SW480 (cell line): Measurements from ENCODE around the gene SWAP70.
"Not testable (repeated sequence)": the region's sequence is repeated elsewhere in the genome, so short reads cannot be mapped to it uniquely, and the experiment has no call there.

ENCODE experiments used
- DNase-seq: peaks from one replicate; pipeline ENCODE4 v3.0.0-alpha.2; 2016; ENCODE audit warnings: low spot score

SWAP70 gene

DNA sequence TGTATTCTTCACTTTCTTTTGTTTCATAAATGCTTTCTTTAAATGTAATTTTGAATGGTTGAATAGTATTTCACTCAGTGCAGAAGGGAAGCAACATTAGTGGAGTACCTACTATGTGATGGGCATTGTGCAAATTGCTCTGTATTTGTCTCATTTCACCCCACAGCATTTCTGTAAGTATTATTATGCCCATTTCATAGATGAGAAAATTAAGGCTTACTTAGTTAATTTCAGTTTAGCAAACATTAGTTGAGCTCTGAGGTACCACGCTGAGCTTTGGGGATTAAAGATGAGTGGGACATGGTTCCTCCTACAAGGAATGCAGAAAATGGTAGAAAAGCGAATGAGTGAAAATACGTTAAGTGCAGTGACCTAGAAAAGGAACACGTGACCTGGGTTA, 58.1 kb downstream of the SWAP70 start:
- DNase-seq: no peak

GRCh38 chr11:9722893-9723292, 59.0 kb downstream of the SWAP70 start:
- no peak for DNase-seq

DNA sequence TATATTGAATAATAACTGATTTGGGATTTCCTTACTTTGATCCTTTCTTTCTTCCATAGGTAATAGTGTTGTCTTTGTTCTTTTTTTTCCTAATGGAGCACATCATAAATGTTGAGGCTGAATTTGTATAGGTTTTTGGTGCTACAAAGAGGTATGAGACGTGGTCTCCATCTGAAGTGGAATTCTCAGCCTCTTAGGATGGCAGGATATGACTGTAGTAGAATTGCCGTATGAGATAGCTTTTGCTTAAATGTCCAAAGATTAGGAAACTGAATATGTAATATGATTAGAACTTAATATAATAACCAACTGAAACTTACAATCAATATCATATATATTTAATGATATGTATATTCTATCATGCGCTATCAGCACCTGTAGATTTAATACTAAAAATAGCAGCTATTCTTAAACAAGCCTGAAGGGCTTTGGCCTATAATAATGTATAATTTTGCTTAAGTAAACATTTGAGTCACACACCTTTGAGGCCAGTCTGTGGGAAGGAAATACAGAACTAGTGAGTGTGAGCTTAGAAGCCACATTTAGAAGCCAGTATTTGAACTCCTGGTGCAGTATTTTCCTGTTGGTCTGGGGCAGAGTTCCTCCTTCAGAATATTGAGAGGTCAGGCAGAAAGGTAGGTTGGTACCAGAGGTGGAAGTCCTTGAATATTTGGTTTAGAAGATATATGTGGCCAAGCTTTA, 62.6 kb downstream of the SWAP70 start:
- peak; percentile 59 for DNase-seq

- DNase-seq: no peak
Observed at GRCh38 chr11:9728058-9728457, 64.2 kb downstream of the SWAP70 start.

DNA sequence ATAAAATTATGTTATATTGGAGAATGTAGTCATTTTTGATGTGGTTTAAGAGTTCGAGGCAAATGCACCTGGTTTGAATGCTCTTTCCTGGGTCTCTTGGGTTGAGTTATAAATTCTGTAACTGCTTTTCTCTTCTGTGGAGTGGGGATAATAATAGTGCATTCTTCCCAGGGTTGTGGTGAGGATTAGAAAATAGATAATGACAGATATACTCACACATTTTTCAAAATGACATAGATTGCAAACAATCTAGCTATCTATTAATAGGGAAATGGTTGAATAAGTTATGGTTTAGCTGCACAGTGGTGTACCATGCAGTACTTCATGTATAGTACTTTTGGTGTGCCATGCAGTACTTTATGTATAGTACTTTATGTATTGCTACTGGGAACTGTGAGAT, 67.4 kb downstream of the SWAP70 start:
- DNase-seq: no peak

- DNase-seq: no peak
Observed at GRCh38 chr11:9732453-9732852, 68.6 kb downstream of the SWAP70 start.

GRCh38 chr11:9733212-9733611, 69.3 kb downstream of the SWAP70 start:
- no peak for DNase-seq

- DNase-seq: no peak
Observed at GRCh38 chr11:9735236-9735635, 71.4 kb downstream of the SWAP70 start.

GRCh38 chr11:9735919-9736318, 72.0 kb downstream of the SWAP70 start:
- no peak for DNase-seq

DNA sequence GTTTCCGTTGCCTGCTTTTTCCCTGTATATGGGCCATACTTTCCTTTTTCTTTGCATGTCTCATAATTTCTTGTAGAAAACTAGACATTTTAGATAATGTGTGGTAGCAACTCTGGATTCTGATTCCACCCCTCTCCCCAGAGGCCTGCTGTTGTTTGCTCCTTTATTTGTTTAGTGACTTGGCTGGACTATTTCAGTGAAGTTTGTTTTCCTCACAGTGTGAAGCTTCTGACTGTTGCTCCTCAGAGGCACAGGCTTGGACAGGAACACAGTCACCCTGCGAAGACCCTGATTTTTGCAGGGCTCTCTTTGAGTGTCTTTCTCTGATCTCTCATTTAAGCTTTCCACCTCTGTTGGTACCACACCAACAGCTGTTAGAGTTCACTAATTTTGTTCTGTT, 72.5 kb downstream of the SWAP70 start:
- no peak for DNase-seq

DNA sequence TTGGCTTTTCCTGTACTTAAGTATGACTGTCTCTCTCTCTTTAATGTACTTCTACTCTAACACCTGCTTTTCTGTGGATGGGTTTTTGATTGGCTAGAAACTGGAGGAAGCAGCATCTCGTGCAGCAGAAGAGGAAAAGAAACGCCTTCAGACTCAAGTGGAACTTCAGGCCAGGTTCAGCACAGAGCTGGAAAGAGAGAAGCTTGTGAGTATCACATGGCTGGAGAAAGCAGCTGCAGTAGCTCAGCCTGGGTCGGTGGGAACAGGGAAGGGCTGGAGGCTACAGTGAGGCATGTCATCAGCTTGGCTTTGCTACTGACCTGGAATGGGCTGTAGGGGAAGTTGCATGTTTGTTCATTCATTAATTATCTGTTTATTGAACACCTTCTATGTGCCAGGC, 74.2 kb downstream of the SWAP70 start:
- DNase-seq: no peak

DNA sequence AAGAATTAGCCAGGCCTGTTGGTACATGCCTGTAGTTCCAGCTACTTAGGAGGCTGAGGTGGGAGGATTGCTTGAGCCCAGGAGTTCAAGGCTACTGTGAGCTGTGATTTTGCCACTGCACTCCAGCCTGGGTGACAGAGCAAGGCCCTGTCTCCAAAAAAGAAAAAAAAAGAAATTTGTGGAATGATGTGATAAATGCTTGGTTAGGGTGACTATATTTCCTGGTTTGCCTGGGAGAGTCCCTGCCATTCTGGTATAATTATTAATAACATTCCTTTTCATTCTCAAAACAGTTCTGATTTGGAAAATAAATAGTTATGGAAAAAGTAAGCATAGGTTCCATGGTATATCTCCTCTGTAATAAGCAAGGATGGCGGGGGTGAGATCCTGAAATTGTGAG, 74.8 kb downstream of the SWAP70 start:
- no peak for DNase-seq

- DNase-seq: no peak
Observed at GRCh38 chr11:9739123-9739900, 75.4 kb downstream of the SWAP70 start.

DNA sequence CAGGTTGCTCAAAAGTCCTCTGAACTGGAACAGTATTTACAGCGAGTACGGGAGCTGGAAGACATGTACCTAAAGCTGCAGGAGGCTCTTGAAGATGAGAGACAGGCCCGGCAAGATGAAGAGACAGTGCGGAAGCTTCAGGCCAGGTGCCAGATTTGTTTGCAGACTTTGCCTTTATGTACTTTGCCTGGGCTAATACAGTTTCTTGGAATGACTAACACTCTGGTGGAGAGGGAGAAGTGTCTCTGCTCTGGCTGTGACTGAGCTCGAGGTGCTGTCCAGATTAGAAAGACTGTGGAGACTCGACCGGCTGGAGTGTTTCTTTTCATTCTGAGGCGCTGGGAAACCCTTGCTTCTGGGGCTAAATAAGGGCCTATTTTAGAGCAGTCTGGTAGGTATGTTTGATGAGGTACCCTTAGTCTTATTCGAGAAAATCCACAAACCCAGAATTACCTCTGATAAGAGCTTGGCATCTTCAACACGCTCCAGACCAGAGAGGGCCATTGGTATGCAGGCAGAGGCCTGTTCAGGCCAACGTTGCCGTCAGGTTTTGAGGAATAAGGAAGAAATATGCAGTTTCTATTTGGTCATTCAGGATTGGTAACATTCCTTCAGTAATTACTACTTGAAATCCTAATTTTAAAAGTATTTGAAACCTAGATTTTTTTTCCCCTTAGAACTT, 76.5 kb downstream of the SWAP70 start:
- DNase-seq: no peak

- DNase-seq: no peak
Observed at GRCh38 chr11:9741260-9741659, 77.4 kb downstream of the SWAP70 start.

- DNase-seq: not testable (repeated sequence)
Observed at GRCh38 chr11:9743512-9743911, 79.6 kb downstream of the SWAP70 start.

GRCh38 chr11:9745411-9746211, 81.7 kb downstream of the SWAP70 start:
- no peak for DNase-seq

- no peak for DNase-seq
Observed at GRCh38 chr11:9747229-9747628, 83.4 kb downstream of the SWAP70 start.

DNA sequence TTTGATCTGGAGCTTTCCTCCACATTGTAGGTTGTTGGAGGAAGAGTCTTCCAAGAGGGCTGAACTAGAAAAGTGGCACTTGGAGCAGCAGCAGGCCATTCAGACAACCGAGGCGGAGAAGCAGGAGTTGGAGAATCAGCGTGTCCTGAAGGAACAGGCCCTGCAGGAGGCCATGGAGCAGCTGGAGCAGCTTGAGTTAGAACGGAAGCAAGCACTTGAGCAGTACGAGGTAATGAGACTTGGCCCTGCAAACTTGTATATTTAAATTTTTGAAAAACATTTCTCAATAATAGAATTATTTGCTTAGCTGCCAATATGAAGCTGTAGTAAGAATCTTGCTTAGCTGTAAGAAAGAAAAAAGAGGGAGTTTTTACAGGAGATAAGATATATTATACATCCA, 84.0 kb downstream of the SWAP70 start:
- DNase-seq: no peak

- peak; percentile 83 for DNase-seq
Observed at GRCh38 chr11:9748361-9748970, 84.6 kb downstream of the SWAP70 start.

GRCh38 chr11:9750551-9750950, 86.7 kb downstream of the SWAP70 start:
- DNase-seq: no peak

DNA sequence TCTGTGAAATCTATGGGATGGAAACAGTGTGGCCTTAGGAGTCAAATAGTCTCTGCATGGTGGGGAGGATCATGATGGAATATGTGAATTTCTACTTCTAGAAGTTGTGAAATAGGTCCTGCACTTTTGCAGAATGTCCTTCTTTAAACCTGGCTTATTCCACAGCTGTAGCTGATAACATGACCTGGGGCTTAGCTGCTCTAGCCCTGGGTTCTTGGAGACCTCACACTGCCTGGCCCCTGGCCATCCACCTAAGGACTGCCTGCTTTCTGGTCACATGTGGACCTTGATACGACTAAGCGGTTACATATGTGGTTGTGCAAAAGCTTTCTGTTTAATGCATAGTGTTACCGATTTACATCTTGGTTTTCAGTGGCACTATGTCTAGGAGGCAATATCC, 88.2 kb downstream of the SWAP70 start:
- DNase-seq: no peak
